DOHH2 (cell line): Measurements from ENCODE around the gene TEX264.

Source experiments
- EZH2phosphoT487 ChIP-seq: fragments of 200-600 bp; sonication (generic); IDR thresholded peaks from 2 replicates; pipeline ENCODE4 v1.6.1; 2017; ENCODE audit warnings: borderline replicate concordance, mild to moderate bottlenecking, antibody characterized with exemption, low read length, moderate library complexity, mixed read lengths
- TF ChIP-seq, protein P1 (sequence below): fragments of 200-600 bp; sonication (generic); IDR thresholded peaks from one replicate; pipeline ENCODE4 v1.5.1; 2014; ENCODE audit warnings: antibody characterized with exemption, mild to moderate bottlenecking, low read depth, low read length; ENCODE audit not compliant: poor library complexity, severe bottlenecking

DNA sequence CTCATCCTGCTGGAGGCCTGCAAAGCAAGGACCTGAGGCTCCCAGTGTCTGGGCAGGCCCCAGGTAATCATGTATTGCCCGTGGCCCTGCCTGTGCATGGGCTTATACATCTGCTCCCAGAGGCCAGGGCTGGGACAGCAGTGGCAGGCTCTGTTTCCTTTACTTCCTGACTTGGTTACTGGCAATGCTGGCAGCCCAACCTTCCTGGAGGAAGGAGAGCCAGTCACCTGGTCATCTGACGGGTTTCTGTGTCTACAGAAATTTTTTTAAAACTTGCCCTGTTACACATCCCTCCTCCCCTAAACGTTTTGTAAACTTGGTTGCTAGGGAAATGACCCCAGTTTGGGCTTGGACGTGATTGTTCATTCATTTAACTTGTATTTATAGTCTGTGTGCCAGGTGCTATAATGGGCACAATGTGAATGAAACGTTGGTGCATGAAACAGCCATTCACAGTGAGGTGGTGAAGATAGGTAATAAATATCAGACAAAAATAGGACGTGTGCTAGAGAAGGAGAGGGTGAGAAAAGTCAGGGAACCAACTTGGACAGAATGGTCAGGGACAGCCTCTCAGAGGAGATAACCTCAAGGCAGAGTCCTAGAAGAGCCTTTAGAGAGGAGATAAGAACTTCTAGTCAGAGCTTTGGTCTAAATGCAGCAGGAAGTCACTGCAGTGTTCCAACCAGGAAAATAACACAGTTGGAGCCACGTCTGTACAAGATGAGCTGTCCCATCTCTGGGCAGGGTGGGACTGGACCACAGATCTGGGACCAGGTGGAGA is 14.1 kb downstream of the TEX264 start:
- TF ChIP-seq, protein P1, sequence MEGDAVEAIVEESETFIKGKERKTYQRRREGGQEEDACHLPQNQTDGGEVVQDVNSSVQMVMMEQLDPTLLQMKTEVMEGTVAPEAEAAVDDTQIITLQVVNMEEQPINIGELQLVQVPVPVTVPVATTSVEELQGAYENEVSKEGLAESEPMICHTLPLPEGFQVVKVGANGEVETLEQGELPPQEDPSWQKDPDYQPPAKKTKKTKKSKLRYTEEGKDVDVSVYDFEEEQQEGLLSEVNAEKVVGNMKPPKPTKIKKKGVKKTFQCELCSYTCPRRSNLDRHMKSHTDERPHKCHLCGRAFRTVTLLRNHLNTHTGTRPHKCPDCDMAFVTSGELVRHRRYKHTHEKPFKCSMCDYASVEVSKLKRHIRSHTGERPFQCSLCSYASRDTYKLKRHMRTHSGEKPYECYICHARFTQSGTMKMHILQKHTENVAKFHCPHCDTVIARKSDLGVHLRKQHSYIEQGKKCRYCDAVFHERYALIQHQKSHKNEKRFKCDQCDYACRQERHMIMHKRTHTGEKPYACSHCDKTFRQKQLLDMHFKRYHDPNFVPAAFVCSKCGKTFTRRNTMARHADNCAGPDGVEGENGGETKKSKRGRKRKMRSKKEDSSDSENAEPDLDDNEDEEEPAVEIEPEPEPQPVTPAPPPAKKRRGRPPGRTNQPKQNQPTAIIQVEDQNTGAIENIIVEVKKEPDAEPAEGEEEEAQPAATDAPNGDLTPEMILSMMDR: no peak
- TF ChIP-seq EZH2phosphoT487: no peak
